Type B pancreatic cell (in vitro differentiated cells): ENCODE data around the gene ABHD18. TPM values are rescaled to one million over a fixed set of nuclear protein-coding genes. Genes with fewer than 3 reads are reported as not detected.

Experiments
- DNase-seq: peaks from one replicate; pipeline ENCODE4 v3.0.0; 2021; ENCODE audit warnings: mixed read lengths; ENCODE audit not compliant: unreplicated experiment; ENCODE audit errors: extremely low spot score
- H3K27ac Mint-ChIP-seq: 2 replicates; pipeline ENCODE4 v1.8.0; 2021; ENCODE audit warnings: mild to moderate bottlenecking, mixed read lengths
- H3K27me3 Mint-ChIP-seq: 2 replicates; pipeline ENCODE4 v1.8.0; 2021; ENCODE audit warnings: mixed read lengths
- H3K36me3 Mint-ChIP-seq: 2 replicates; pipeline ENCODE4 v1.8.0; 2021; ENCODE audit warnings: mixed read lengths
- H3K4me1 Mint-ChIP-seq: one replicate; pipeline ENCODE4 v1.8.0; 2021; ENCODE audit warnings: mixed read lengths; ENCODE audit not compliant: unreplicated experiment
- H3K4me3 Mint-ChIP-seq: 2 replicates; pipeline ENCODE4 v1.8.0; 2021; ENCODE audit warnings: mild to moderate bottlenecking, mixed read lengths
- H3K9me3 Mint-ChIP-seq: 2 replicates; pipeline ENCODE4 v1.8.0; 2021; ENCODE audit warnings: mixed read lengths
- total RNA-seq: library from RNA; stranded (reverse); gene quantifications from 2 replicates; pipeline ENCODE4 v1.2.1, GENCODE V29; 2021; ENCODE audit warnings: low replicate concordance
- TF ChIP-seq, protein P1 (sequence below): fragments of 200-600 bp; sonication (generic); conservative IDR thresholded peaks from 2 replicates; pipeline ENCODE4 v1.5.0; 2021; ENCODE audit warnings: antibody characterized with exemption, mild to moderate bottlenecking

Gene ABHD18
- total RNA-seq, 1 donor from 2014 or later, result 13.1 TPM

DNA sequence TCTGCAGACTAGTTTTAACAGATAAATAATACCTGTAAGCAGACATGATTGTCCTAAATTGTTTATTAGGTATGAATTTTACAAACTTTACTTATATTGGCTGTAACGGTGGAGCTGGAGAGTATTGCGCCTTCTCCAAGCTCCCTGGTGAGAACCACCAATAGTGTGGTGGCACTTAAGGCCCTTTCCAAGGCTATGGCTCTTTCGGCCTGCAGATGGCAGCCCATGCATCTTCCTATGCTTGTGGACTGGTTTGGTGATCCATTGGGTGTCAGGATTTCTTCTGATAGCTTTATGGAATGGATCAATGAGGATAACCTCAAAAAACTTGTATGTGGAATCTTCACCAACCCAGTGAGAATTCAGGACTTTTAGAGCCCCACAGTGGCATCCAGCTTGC is 103.7 kb downstream of the ABHD18 start:
- H3K4me1 Mint-ChIP-seq, result peaks cover 3% of the 10 kb centered on the region
- no peaks in the 10 kb centered on the region for H3K36me3 Mint-ChIP-seq
- H3K4me3 Mint-ChIP-seq, result no peak overlapping the region
- TF ChIP-seq, protein P1, sequence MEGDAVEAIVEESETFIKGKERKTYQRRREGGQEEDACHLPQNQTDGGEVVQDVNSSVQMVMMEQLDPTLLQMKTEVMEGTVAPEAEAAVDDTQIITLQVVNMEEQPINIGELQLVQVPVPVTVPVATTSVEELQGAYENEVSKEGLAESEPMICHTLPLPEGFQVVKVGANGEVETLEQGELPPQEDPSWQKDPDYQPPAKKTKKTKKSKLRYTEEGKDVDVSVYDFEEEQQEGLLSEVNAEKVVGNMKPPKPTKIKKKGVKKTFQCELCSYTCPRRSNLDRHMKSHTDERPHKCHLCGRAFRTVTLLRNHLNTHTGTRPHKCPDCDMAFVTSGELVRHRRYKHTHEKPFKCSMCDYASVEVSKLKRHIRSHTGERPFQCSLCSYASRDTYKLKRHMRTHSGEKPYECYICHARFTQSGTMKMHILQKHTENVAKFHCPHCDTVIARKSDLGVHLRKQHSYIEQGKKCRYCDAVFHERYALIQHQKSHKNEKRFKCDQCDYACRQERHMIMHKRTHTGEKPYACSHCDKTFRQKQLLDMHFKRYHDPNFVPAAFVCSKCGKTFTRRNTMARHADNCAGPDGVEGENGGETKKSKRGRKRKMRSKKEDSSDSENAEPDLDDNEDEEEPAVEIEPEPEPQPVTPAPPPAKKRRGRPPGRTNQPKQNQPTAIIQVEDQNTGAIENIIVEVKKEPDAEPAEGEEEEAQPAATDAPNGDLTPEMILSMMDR, result peak; percentile 41
- H3K27ac Mint-ChIP-seq, result no peak overlapping the region
- no peaks in the 10 kb centered on the region for H3K9me3 Mint-ChIP-seq
- H3K27me3 Mint-ChIP-seq, result no peaks in the 10 kb centered on the region
- no peak for DNase-seq

DNA sequence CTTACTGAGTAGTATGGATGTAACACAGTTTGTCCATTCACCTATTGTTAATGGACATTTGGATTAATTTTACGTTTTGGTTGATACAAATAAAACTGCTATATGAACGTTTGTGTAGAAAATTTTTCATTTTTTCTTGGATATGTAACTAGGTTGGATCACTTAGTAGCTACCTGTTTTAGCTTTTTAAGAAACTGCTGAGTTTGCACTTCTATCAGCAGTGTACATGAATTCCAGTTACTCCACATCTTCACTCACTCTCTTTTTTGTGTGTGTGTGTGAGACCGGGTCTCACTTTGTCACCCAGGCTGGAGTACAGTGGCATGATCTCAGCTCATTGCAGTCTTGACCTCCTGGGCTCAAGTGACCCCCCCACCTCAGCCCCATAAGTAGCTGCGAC is 111.3 kb downstream of the ABHD18 start:
- H3K36me3 Mint-ChIP-seq, result peaks cover 11% of the 10 kb centered on the region
- no peaks in the 10 kb centered on the region for H3K27me3 Mint-ChIP-seq
- DNase-seq, result no peak
- TF ChIP-seq, protein P1, result no peak
- no peak overlapping the region for H3K4me3 Mint-ChIP-seq
- H3K9me3 Mint-ChIP-seq, result no peaks in the 10 kb centered on the region
- no peaks in the 10 kb centered on the region for H3K4me1 Mint-ChIP-seq
- H3K27ac Mint-ChIP-seq, result no peak overlapping the region

Other genes starting within 250 kb of the ABHD18 start
- not detected in 2 replicates for gene SLC25A31, start 235.0 kb upstream of the ABHD18 start, total RNA-seq
- 9.7 and 17.2 TPM in 2 replicates for gene HSPA4L, start 183.1 kb upstream of the ABHD18 start, total RNA-seq
- 14.1 and 28.3 TPM in 2 replicates for gene PLK4, start 84.5 kb upstream of the ABHD18 start, total RNA-seq
- 18.4 and 23.7 TPM in 2 replicates for gene MFSD8, start 233 bp upstream of the ABHD18 start, total RNA-seq
- gene LARP1B, start 95.9 kb downstream of the ABHD18 start, total RNA-seq, result 15.4 and 16.1 TPM in 2 replicates